Measurements from ENCODE around the gene ZNF524. TPM values are rescaled to one million over a fixed set of nuclear protein-coding genes. Genes with fewer than 3 reads are reported as not detected.
A peak's percentile ranks its signal among the peaks of the same experiment; 100 is the strongest.

The ZNF524 gene
- total RNA-seq, 1 donor from 2014 or later, result 9.3 TPM

DNA sequence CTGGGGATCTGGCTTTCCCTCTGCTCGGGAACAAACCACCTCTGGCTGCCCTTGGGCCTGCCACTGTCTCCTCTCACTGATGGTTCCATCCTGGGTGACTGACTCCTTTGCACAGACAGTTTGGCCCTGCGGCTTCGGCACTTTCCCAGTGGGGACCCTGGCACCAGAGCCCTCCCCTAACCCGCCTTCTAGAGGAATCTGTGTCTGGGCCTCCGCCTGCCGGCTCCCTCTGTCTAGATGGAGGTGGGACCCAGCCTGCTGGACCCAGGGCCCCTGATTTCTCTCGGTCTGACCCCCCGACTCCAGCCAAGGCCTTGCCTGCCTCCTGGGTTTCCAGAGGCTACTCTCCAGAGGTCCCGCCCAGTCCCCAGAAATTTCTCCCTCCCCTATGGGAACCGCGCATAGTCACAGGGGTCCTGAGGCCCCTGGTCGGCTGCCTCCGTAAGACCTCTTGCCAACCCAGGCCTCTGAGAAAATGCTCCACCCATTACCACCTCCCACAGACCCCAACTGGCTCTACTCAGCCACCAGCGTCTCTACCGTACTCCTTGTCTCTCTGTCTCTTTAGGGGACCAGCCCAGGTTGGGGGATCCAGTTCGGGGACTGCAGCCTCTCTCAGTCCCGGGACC lies 50.6 kb downstream of the ZNF524 start:
- Mint-ChIP-seq H3K27ac (ENCODE audit: unreplicated experiment) (no peak overlapping the region), H3K36me3 (ENCODE audit: low read depth, unreplicated experiment) (peaks cover 14% of the 10 kb centered on the region), H3K4me1 (ENCODE audit: unreplicated experiment) (peaks cover 21% of the 10 kb centered on the region), H3K27me3 (ENCODE audit: unreplicated experiment) (peaks cover 36% of the 10 kb centered on the region), H3K9me3 (ENCODE audit: unreplicated experiment) (no peaks in the 10 kb centered on the region), H3K4me3 (ENCODE audit: unreplicated experiment) (peak overlapping the region; percentile 51)
- DNase-seq (ENCODE audit: low spot score), result no peak
- TF ChIP-seq, protein P1, sequence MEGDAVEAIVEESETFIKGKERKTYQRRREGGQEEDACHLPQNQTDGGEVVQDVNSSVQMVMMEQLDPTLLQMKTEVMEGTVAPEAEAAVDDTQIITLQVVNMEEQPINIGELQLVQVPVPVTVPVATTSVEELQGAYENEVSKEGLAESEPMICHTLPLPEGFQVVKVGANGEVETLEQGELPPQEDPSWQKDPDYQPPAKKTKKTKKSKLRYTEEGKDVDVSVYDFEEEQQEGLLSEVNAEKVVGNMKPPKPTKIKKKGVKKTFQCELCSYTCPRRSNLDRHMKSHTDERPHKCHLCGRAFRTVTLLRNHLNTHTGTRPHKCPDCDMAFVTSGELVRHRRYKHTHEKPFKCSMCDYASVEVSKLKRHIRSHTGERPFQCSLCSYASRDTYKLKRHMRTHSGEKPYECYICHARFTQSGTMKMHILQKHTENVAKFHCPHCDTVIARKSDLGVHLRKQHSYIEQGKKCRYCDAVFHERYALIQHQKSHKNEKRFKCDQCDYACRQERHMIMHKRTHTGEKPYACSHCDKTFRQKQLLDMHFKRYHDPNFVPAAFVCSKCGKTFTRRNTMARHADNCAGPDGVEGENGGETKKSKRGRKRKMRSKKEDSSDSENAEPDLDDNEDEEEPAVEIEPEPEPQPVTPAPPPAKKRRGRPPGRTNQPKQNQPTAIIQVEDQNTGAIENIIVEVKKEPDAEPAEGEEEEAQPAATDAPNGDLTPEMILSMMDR (IDR thresholded peaks at IDR 0.05; ENCODE audit: unreplicated experiment), result no peak

DNA sequence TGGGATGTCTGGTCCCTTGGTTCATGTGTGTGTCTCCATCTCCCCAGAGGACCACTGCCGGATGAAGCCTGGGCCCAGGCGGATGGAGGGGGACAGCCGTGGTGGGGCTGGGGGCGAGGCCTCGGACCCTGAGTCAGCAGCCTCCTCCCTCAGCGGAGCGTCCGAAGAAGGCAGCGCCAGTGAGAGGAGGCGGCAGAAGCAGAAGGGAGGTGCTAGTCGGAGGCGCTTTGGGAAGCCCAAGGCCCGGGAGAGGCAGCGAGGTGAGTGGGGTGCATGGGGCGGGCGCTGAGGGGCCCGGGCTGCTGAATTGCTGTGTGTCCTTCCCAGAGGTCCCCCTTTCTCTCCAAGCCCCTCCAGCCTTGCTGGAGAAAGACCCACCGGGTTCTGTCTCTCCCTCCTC lies 51.1 kb downstream of the ZNF524 start:
- peaks cover 41% of the 10 kb centered on the region for H3K27me3 Mint-ChIP-seq (ENCODE audit: unreplicated experiment)
- H3K27ac Mint-ChIP-seq (ENCODE audit: unreplicated experiment), result no peak overlapping the region
- DNase-seq (ENCODE audit: low spot score), result no peak
- peaks cover 19% of the 10 kb centered on the region for H3K36me3 Mint-ChIP-seq (ENCODE audit: low read depth, unreplicated experiment)
- TF ChIP-seq, protein P1 (IDR thresholded peaks at IDR 0.05; ENCODE audit: unreplicated experiment), result no peak
- H3K4me3 Mint-ChIP-seq (ENCODE audit: unreplicated experiment), result peak overlapping the region; percentile 51
- H3K9me3 Mint-ChIP-seq (ENCODE audit: unreplicated experiment), result no peaks in the 10 kb centered on the region
- peaks cover 25% of the 10 kb centered on the region for H3K4me1 Mint-ChIP-seq (ENCODE audit: unreplicated experiment)

DNA sequence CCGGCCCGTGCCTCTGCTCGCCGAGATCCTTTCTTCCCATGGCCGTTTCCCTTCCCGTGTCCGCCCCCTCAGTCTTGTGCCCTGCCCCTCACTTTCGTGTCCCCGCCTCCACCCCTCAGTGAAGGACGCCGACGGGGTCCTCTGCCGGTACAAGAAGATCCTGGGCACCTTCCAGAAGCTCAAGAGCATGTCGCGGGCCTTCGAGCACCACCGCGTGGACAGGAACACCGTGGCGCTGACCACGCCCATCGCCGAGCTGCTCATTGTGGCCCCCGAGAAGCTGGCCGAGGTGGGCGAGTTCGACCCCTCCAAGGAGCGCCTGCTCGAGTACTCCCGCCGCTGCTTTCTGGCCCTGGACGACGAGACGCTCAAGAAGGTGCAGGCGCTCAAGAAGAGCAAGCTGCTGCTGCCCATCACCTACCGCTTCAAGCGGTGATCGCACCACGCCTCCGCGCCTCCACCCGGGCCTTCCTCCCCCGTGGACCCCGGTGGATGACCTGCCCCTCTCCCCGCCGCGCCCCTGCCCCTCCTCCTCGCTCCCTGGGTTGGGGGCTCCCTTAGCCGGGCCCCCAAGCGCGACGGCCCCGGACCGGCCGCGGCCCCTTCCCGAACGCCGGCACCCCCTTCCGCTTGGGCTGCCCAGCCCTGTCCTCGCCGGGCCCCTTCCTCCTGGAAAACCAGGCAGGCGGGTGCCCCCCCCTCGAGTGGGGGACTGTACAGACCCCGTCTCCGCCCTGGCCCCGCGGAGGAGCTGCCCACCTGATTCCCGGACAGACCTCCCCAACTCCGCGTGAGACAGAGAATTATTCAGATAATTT lies 52.4 kb downstream of the ZNF524 start:
- peak; percentile 36 for DNase-seq (ENCODE audit: low spot score)
- no peaks in the 10 kb centered on the region for H3K9me3 Mint-ChIP-seq (ENCODE audit: unreplicated experiment)
- peaks cover 34% of the 10 kb centered on the region for H3K4me1 Mint-ChIP-seq (ENCODE audit: unreplicated experiment)
- peaks cover 14% of the 10 kb centered on the region for H3K36me3 Mint-ChIP-seq (ENCODE audit: low read depth, unreplicated experiment)
- TF ChIP-seq, protein P1 (IDR thresholded peaks at IDR 0.05; ENCODE audit: unreplicated experiment), result no peak
- H3K27me3 Mint-ChIP-seq (ENCODE audit: unreplicated experiment), result peaks cover 36% of the 10 kb centered on the region
- H3K4me3 Mint-ChIP-seq (ENCODE audit: unreplicated experiment), result peak overlapping the region; percentile 81
- peak overlapping the region; percentile 77 for H3K27ac Mint-ChIP-seq (ENCODE audit: unreplicated experiment)

Other genes with a start within 250 kb of the ZNF524 start
- gene COX6B2, start 245.6 kb upstream of the ZNF524 start, total RNA-seq (ENCODE audit: unreplicated experiment), result not detected
- gene GARIN5B, start 237.0 kb upstream of the ZNF524 start, total RNA-seq (ENCODE audit: unreplicated experiment), result not detected
- 0.21 TPM for gene IL11, start 229.8 kb upstream of the ZNF524 start, total RNA-seq (ENCODE audit: unreplicated experiment)
- not detected for gene TMEM190, start 223.5 kb upstream of the ZNF524 start, total RNA-seq (ENCODE audit: unreplicated experiment)
- gene TMEM238, start 216.0 kb upstream of the ZNF524 start, total RNA-seq (ENCODE audit: unreplicated experiment), result 0.64 TPM
- gene RPL28, start 214.4 kb upstream of the ZNF524 start, total RNA-seq (ENCODE audit: unreplicated experiment), result 3,792 TPM
- 56.2 TPM for gene UBE2S, start 192.5 kb upstream of the ZNF524 start, total RNA-seq (ENCODE audit: unreplicated experiment)
- not detected for gene SHISA7, start 157.0 kb upstream of the ZNF524 start, total RNA-seq (ENCODE audit: unreplicated experiment)
- 20.2 TPM for gene ISOC2, start 138.6 kb upstream of the ZNF524 start, total RNA-seq (ENCODE audit: unreplicated experiment)
- gene C19orf85, start 135.5 kb upstream of the ZNF524 start, total RNA-seq (ENCODE audit: unreplicated experiment), result not detected
- 8.7 TPM for gene ZNF628, start 123.7 kb upstream of the ZNF524 start, total RNA-seq (ENCODE audit: unreplicated experiment)
- 37.7 TPM for gene NAT14, start 115.1 kb upstream of the ZNF524 start, total RNA-seq (ENCODE audit: unreplicated experiment)
- gene SSC5D, start 111.9 kb upstream of the ZNF524 start, total RNA-seq (ENCODE audit: unreplicated experiment), result 0.95 TPM
- 0.69 TPM for gene SBK2, start 63.2 kb upstream of the ZNF524 start, total RNA-seq (ENCODE audit: unreplicated experiment)
- 3.6 TPM for gene SBK3, start 54.7 kb upstream of the ZNF524 start, total RNA-seq (ENCODE audit: unreplicated experiment)
- gene ZNF579, start 19.4 kb upstream of the ZNF524 start, total RNA-seq (ENCODE audit: unreplicated experiment), result 36.4 TPM
- 21.5 TPM for gene FIZ1, start 771 bp upstream of the ZNF524 start, total RNA-seq (ENCODE audit: unreplicated experiment)
- 14.5 TPM for gene ZNF865, start 5.4 kb downstream of the ZNF524 start, total RNA-seq (ENCODE audit: unreplicated experiment)
- 6.8 TPM for gene ZNF784, start 24.3 kb downstream of the ZNF524 start, total RNA-seq (ENCODE audit: unreplicated experiment)
- 34.0 TPM for gene ZNF580, start 40.7 kb downstream of the ZNF524 start, total RNA-seq (ENCODE audit: unreplicated experiment)
- 47.2 TPM for gene ZNF581, start 43.4 kb downstream of the ZNF524 start, total RNA-seq (ENCODE audit: unreplicated experiment)
- gene CCDC106, start 47.9 kb downstream of the ZNF524 start, total RNA-seq (ENCODE audit: unreplicated experiment), result 20.1 TPM
- gene U2AF2, start 54.7 kb downstream of the ZNF524 start, total RNA-seq (ENCODE audit: unreplicated experiment), result 219 TPM
- gene EPN1, start 74.9 kb downstream of the ZNF524 start, total RNA-seq (ENCODE audit: unreplicated experiment), result 250 TPM
- not detected for gene NLRP9, start 138.1 kb downstream of the ZNF524 start, total RNA-seq (ENCODE audit: unreplicated experiment)
- not detected for gene RFPL4A, start 158.8 kb downstream of the ZNF524 start, total RNA-seq (ENCODE audit: unreplicated experiment)
- gene RFPL4AL1, start 168.8 kb downstream of the ZNF524 start, total RNA-seq (ENCODE audit: unreplicated experiment), result not detected
- gene NLRP11, start 231.7 kb downstream of the ZNF524 start, total RNA-seq (ENCODE audit: unreplicated experiment), result not detected
- not detected for gene NLRP4, start 236.3 kb downstream of the ZNF524 start, total RNA-seq (ENCODE audit: unreplicated experiment)

All from endothelial cell (in vitro differentiated cells).